Psoas muscle (tissue), 8 donors: ENCODE results near the gene GRID2. TPM values are rescaled to one million over a fixed set of nuclear protein-coding genes. Genes with fewer than 3 reads are reported as not detected.
A peak's percentile ranks its signal among the peaks of the same experiment; 100 is the strongest.

Source experiments
- ATAC-seq, 4 donors: fragments of 200-7000 bp; cut with Tn5 transposase; one replicate each; pipeline ENCODE4 v1.9.1; 2020; ENCODE audit warnings: moderate library complexity in 3 of 4, mild to moderate bottlenecking in 2 of 4
- DNase-seq, 2 donors: peaks; one replicate each; pipeline ENCODE4 v3.0.0-alpha.2; 2020
- H3K27ac ChIP-seq: fragments of 200-600 bp; one replicate; pipeline ENCODE4 v1.8.0; 2022
- H3K27me3 ChIP-seq, 3 donors: fragments of 200-600 bp in 1 of 3; one replicate each; pipeline versions ENCODE4 v1.6.1 to v1.8.0; 2013 to 2022; ENCODE audit warnings: low read length in 2 of 3, mild to moderate bottlenecking in 2 of 3, moderate library complexity in 1 of 3; ENCODE audit not compliant: insufficient read depth in 3 of 3
- H3K36me3 ChIP-seq, 2 donors: fragments of 200-600 bp in 1 of 2; one replicate each; pipeline versions ENCODE4 v1.6.1 to v1.8.0; 2013 to 2022; ENCODE audit warnings: low read depth in 1 of 2, mild to moderate bottlenecking in 1 of 2, moderate library complexity in 1 of 2; ENCODE audit not compliant: insufficient read depth in 1 of 2
- H3K4me1 ChIP-seq: fragments of 200-600 bp; one replicate; pipeline ENCODE4 v1.8.0; 2022
- H3K4me3 ChIP-seq: fragments of 200-600 bp; one replicate; pipeline ENCODE4 v1.8.0; 2022; ENCODE audit warnings: mild to moderate bottlenecking
- H3K9me3 ChIP-seq: fragments of 200-600 bp; one replicate; pipeline ENCODE4 v1.8.0; 2022
- WGBS, 3 donors: extraction: QIAGEN DNeasy Blood & Tissue Kit; methylation state at CpG; one replicate each; pipeline versions ENCODE4 v1.1.6 to v1.1.7; 2013; 5-methylcytosine and 5-hydroxymethylcytosine counted together
- intact Hi-C, 2 donors: fragments of 100-400 bp; cut with DNase I; formaldehyde crosslinking; loops; one replicate each; pipeline versions ENCODE4 v1.11.0 to v1.14.2; 2022
- polyA plus RNA-seq, 3 donors: library from polyadenylated mRNA; stranded (reverse); fragments of 200-250 nt; gene quantifications; one replicate each; pipeline ENCODE4 v1.2.3, GENCODE V29; 2013
- total RNA-seq, 4 donors: library from RNA; stranded (reverse); fragmentation: NEBNext Ultra II Directional in 2 of 4; extraction: Animal tissue kit (Norgen Biotek cat#: 25700) in 2 of 4; gene quantifications; one replicate each; pipeline versions ENCODE4 v1.2.1 to v1.2.4, GENCODE V29; 2021 to 2023
- TF ChIP-seq, protein P1 (sequence below): fragments of 200-600 bp; IDR thresholded peaks from one replicate; pipeline ENCODE4 v1.8.0; 2022; ENCODE audit warnings: antibody characterized with exemption
- donor health status: healthy with polysubstance abuse.
- donor health status: DM: no; HTN: no; CAD: no; lungs with moderate emphysema.
- donor health status: Bipolar disorder and iron deficiency.
- donor health status: healthy.
- donor health status: DM: yes; HTN: yes; CAD: no.
- donor health status: DM: no; HTN: no; CAD: no.
- donor health status: DM: no; HTN: no; CAD: no.
- donor health status: DM: yes; HTN: yes; CAD: no.

The GRID2 gene
- total and polyA plus RNA-seq, 7 donors, result not detected

DNA sequence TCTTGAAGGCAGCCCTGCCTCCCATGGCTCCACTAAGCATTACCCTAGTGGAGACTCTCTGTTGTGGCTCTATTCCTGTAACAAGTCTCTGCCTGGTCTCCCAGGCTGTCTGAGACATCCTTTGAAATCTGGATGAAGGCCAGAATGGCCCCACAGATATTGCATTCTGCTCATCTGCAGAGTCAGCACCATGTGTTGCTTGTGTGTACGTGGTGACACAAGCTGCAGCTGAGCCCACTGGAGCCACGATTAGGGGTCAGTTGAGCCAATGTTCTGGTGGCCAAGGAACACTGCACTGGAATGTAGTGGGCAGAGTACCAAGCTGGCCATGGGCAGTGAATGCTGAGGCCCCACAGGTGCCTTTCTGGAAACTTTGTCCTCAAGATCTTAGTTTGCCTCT lies 29.2 kb downstream of the GRID2 start:
- intact Hi-C loops, result no loop called here
- no peaks in the 10 kb centered on the region for H3K9me3 ChIP-seq
- peak in 1 of 2 donors; percentile 17 for DNase-seq
- H3K36me3 ChIP-seq, result no peaks in the 10 kb centered on the region
- no peak overlapping the region for H3K4me3 ChIP-seq
- no peak for ATAC-seq
- 22 to 33% (median 25%) methylated on average over 2 of the region's 2 CpGs for WGBS, 3 donors
- TF ChIP-seq, protein P1, sequence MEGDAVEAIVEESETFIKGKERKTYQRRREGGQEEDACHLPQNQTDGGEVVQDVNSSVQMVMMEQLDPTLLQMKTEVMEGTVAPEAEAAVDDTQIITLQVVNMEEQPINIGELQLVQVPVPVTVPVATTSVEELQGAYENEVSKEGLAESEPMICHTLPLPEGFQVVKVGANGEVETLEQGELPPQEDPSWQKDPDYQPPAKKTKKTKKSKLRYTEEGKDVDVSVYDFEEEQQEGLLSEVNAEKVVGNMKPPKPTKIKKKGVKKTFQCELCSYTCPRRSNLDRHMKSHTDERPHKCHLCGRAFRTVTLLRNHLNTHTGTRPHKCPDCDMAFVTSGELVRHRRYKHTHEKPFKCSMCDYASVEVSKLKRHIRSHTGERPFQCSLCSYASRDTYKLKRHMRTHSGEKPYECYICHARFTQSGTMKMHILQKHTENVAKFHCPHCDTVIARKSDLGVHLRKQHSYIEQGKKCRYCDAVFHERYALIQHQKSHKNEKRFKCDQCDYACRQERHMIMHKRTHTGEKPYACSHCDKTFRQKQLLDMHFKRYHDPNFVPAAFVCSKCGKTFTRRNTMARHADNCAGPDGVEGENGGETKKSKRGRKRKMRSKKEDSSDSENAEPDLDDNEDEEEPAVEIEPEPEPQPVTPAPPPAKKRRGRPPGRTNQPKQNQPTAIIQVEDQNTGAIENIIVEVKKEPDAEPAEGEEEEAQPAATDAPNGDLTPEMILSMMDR, result no peak
- no peaks in the 10 kb centered on the region for H3K4me1 ChIP-seq
- no peak overlapping the region for H3K27ac ChIP-seq
- no peaks in the 10 kb centered on the region for H3K27me3 ChIP-seq

DNA sequence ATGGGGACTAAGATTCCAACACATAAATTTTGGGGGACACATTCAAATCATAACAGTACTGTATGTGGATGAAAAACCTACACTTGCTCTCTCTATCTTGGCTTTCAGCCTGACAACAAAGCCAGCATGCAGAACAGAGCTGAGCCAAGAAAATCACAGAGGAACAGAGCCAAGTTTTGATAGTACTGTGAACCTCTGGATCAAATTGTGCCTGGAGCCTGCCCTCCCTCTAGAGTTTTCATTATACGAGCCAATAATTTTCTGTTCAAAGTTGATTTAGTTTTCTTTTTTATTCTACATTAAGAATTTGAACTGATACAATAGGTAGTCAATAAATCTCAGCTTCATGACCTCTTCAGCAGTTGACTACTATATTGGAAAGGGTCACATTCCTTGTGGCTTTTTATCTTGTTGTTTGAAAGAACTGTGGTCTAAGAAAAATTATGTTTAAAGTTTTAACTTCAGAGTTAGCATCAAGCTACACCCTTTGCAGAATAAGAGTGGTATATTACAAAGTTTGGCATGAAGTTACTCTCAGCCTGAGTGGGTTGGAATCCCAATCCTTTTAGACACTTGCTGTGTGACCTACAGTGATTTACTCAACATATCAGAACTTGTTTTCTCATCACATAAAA lies 31.1 kb downstream of the GRID2 start:
- no peak for DNase-seq
- TF ChIP-seq, protein P1, result no peak
- Histone ChIP-seq H3K9me3 (no peaks in the 10 kb centered on the region), H3K27ac (no peak overlapping the region), H3K36me3 (no peaks in the 10 kb centered on the region), H3K4me1 (no peaks in the 10 kb centered on the region), H3K27me3 (no peaks in the 10 kb centered on the region), H3K4me3 (no peak overlapping the region)
- intact Hi-C loops, result no loop called here
- ATAC-seq, result no peak
- 7 to 14% (median 9%) methylated on average over 1 of the region's 1 CpG for WGBS, 3 donors

DNA sequence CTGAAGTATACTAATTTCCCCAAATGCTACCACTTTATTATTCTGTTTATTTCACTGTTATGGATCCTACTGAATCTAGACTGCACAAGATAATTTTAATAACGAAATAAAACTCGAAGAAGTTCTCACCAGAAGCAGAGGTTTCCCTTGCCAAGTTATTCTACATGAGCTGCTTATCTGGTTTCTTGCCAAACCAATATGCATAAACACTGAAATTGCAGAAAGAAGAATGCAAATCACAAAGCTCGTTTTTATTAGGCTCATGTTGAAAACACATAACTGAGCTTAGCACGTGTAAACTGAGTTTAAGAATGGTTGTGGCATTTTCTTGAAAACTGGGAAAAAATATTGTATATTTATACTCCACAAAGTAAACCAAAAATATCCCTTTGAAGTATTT lies 35.9 kb downstream of the GRID2 start:
- Histone ChIP-seq H3K36me3 (no peaks in the 10 kb centered on the region), H3K27me3 (no peaks in the 10 kb centered on the region), H3K27ac (no peak overlapping the region), H3K4me3 (no peak overlapping the region), H3K4me1 (no peaks in the 10 kb centered on the region), H3K9me3 (no peaks in the 10 kb centered on the region)
- TF ChIP-seq, protein P1, result no peak
- DNase-seq (no peak), ATAC-seq (no peak)
- 47 to 49% (median 48%) methylated on average over 4 of the region's 4 CpGs for WGBS, 3 donors
- intact Hi-C loops, result no loop called here

DNA sequence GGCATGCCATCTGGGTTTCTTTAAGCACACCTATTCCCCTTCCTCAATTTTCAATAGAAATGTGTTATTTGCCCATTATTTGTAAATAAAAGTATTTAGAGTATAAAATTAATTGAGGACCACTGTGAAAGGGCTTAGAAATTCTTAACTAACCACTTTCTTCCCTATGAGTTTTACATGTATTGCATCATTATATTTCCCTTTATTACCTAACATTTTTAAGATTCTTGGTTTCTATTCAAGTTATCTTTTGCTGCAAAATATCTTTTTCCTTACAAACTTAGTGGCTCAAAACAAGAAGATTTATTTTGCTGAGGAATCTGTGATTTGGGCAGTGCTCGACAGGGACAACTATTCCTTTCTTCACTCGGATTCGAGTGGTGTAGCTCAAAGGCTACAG lies 40.5 kb downstream of the GRID2 start:
- Histone ChIP-seq H3K4me1 (no peaks in the 10 kb centered on the region), H3K9me3 (no peaks in the 10 kb centered on the region), H3K4me3 (no peak overlapping the region), H3K36me3 (no peaks in the 10 kb centered on the region), H3K27ac (no peak overlapping the region), H3K27me3 (no peaks in the 10 kb centered on the region)
- ATAC-seq (no peak), DNase-seq (no peak)
- intact Hi-C loops, result no loop called here
- 75 to 92% (median 89%) methylated on average over 3 of the region's 3 CpGs for WGBS, 3 donors
- TF ChIP-seq, protein P1, result no peak

DNA sequence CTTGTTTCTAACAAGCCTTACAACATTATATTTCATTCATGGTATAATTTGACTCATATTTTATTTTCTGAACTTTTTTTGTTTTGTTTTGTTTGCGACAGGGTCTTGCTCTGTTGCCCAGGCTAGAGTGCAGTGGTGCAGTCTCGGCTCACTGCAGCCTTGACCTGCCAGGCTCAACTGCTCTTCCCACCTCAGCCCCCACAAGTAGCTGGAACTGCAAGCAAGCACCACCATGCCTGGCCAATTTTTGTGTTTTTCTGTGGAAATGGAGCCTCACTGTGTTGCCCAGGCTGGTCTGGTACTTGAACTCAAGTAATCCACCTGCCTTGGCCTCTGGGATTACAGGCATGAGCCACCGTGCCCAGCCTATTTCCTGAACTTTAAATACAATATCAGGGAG lies 42.5 kb downstream of the GRID2 start:
- intact Hi-C loops, result no loop called here
- no peak overlapping the region for H3K4me3 ChIP-seq
- H3K36me3 ChIP-seq, result no peaks in the 10 kb centered on the region
- no peaks in the 10 kb centered on the region for H3K9me3 ChIP-seq
- DNase-seq, result no peak
- WGBS, 3 donors, result 70 to 75% (median 74%) methylated on average over 3 of the region's 3 CpGs
- no peak for ATAC-seq
- no peak overlapping the region for H3K27ac ChIP-seq
- H3K4me1 ChIP-seq, result no peaks in the 10 kb centered on the region
- TF ChIP-seq, protein P1, result no peak
- H3K27me3 ChIP-seq, result no peaks in the 10 kb centered on the region
